Cardiac muscle cell (in vitro differentiated cells and primary cell): Measurements from ENCODE around the gene TMEM164. TPM values are rescaled to one million over a fixed set of nuclear protein-coding genes. Genes with fewer than 3 reads are reported as not detected.

ENCODE experiments used
- DNase-seq, 2 donors: peaks; one replicate each; pipeline versions ENCODE4 v3.0.0 to v3.0.0-alpha.2; 2010 to 2017; ENCODE audit warnings: low read depth in 1 of 2, low spot score in 1 of 2
- H3K27ac ChIP-seq: fragments of 200-600 bp; sonication (generic); 2 replicates; pipeline ENCODE4 v1.5.1; 2016
- H3K27me3 ChIP-seq: fragments of 200-600 bp; sonication (generic); 2 replicates; pipeline ENCODE4 v1.6.0; 2016; ENCODE audit warnings: control low read depth
- H3K36me3 ChIP-seq: fragments of 200-600 bp; sonication (generic); 2 replicates; pipeline ENCODE4 v1.5.1; 2016; ENCODE audit warnings: control low read depth
- H3K4me1 ChIP-seq: fragments of 200-600 bp; sonication (generic); 2 replicates; pipeline ENCODE4 v1.8.1; 2017; ENCODE audit warnings: low read depth, mild to moderate bottlenecking, mixed run types
- H3K4me3 ChIP-seq: fragments of 200-600 bp; sonication (generic); 2 replicates; pipeline ENCODE4 v1.5.1; 2016; ENCODE audit warnings: mild to moderate bottlenecking
- H3K9me3 ChIP-seq: fragments of 200-600 bp; sonication (generic); 2 replicates; pipeline ENCODE4 v1.5.1; 2017; ENCODE audit warnings: low read depth, mild to moderate bottlenecking, control low read depth
- CTCF ChIP-seq: IDR thresholded peaks from 2 replicates; pipeline ENCODE4 v1.5.1; 2012; ENCODE audit warnings: low read depth, mild to moderate bottlenecking, low read length
- polyA plus RNA-seq: library from polyadenylated mRNA; unstranded; fragments of >200 nt; fragmentation: Nextera tagmentation; extraction: Ambion mirVana; gene quantifications from 2 replicates; pipeline ENCODE4 v1.2.1, GENCODE V29; 2016
- total RNA-seq: library from RNA; depleted of rRNA; stranded (reverse); fragments of >200 nt; gene quantifications from 2 replicates; pipeline ENCODE4 v1.2.3, GENCODE V29; 2016

Gene TMEM164
- total and polyA plus RNA-seq, 2 experiments from 2014 or later, result 6.8 to 70.3 TPM

- Histone ChIP-seq H3K4me1 (no peaks in the 10 kb centered on the region), H3K27me3 (no peaks in the 10 kb centered on the region), H3K4me3 (no peak overlapping the region), H3K9me3 (no peaks in the 10 kb centered on the region), H3K27ac (no peak overlapping the region), H3K36me3 (no peaks in the 10 kb centered on the region)
- no peak for DNase-seq
- TF ChIP-seq CTCF, result no peak
These were observed 160.0 kb downstream of the TMEM164 start for GRCh38 chrX:110162867-110163266.

- no peak for TF ChIP-seq CTCF
- DNase-seq, result no peak
- H3K9me3 ChIP-seq, result no peaks in the 10 kb centered on the region
These were observed 160.6 kb downstream of the TMEM164 start for GRCh38 chrX:110163488-110163887.

GRCh38 chrX:110167952-110168451 is 165.1 kb downstream of the TMEM164 start:
- Histone ChIP-seq H3K36me3 (peaks cover 2% of the 10 kb centered on the region), H3K27ac (no peak overlapping the region), H3K4me3 (no peak overlapping the region), H3K27me3 (no peaks in the 10 kb centered on the region), H3K9me3 (no peaks in the 10 kb centered on the region), H3K4me1 (no peaks in the 10 kb centered on the region)
- TF ChIP-seq CTCF, result peak; percentile 57
- peak; percentile 32 to 62 for DNase-seq

More at GRCh38 chrX:110163488-110163887, 160.6 kb downstream of the TMEM164 start:
- Histone ChIP-seq H3K4me1 (no peaks in the 10 kb centered on the region), H3K4me3 (no peak overlapping the region), H3K27ac (no peak overlapping the region), H3K27me3 (no peaks in the 10 kb centered on the region), H3K36me3 (no peaks in the 10 kb centered on the region)

- TF ChIP-seq CTCF, result no peak
- Histone ChIP-seq H3K27me3 (no peaks in the 10 kb centered on the region), H3K36me3 (peaks cover 2% of the 10 kb centered on the region), H3K4me3 (no peak overlapping the region), H3K27ac (no peak overlapping the region), H3K4me1 (no peaks in the 10 kb centered on the region), H3K9me3 (no peaks in the 10 kb centered on the region)
- DNase-seq, result peak in 1 of 2 donors; percentile 47
These were observed 165.7 kb downstream of the TMEM164 start for GRCh38 chrX:110168585-110168984.

- H3K9me3 ChIP-seq, result no peaks in the 10 kb centered on the region
- H3K27me3 ChIP-seq, result no peaks in the 10 kb centered on the region
- no peak for DNase-seq
- TF ChIP-seq CTCF, result no peak
- no peak overlapping the region for H3K27ac ChIP-seq
- peaks cover 2% of the 10 kb centered on the region for H3K36me3 ChIP-seq
- H3K4me3 ChIP-seq, result no peak overlapping the region
- no peaks in the 10 kb centered on the region for H3K4me1 ChIP-seq
These were observed 167.1 kb downstream of the TMEM164 start for GRCh38 chrX:110170029-110170428.
